ENCODE results near the gene BRD3OS.
A peak's percentile ranks its signal among the peaks of the same experiment; 100 is the strongest.
"Not testable (repeated sequence)": the region's sequence is repeated elsewhere in the genome, so short reads cannot be mapped to it uniquely, and the experiment has no call there.

Gene BRD3OS

GRCh38 chr9:133988771-133989170 is 36.5 kb upstream of the BRD3OS start:
- not testable (repeated sequence) for DNase-seq (ENCODE audit: low read depth)

DNA sequence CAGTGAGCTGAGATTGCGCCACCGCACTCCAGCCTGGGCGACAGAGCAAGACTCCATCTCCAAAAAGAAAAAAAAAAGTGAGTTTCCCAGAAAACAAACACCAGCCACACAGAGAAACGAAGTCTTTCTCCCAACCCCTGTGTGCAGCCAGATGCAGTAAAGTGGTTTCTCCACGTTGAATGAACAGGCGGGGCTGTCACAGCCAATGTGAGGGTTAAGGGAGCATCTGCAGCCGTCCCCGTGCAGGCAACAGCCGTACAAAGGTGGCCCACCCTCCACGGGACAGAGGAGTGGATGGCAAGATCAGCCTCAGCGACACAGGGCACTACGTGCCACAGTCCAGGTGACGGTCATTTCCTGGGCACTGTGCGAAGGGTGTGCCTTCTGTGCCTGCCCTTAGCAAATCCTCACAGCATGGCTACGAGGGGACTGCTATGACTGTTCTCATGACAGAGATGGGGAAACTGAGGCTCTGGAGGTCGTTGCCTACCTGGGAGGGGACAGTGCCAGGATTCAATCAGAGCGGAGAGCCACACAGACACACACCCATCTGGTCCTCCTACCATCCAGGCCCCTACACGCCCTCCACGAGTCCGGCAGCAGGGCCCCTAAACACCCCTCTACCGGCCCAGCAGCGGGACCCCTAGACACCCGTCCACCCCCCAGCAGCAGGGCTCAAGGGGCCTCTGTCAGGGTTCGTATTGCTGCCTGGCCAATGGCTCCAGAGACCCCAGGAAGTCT is 35.5 kb upstream of the BRD3OS start:
- DNase-seq (ENCODE audit: low read depth) = no peak

- DNase-seq (ENCODE audit: low read depth) = no peak
Measured at GRCh38 chr9:133990366-133991213, 34.7 kb upstream of the BRD3OS start.

GRCh38 chr9:133991214-133991921 is 33.9 kb upstream of the BRD3OS start:
- no peak for DNase-seq (ENCODE audit: low read depth)

DNA sequence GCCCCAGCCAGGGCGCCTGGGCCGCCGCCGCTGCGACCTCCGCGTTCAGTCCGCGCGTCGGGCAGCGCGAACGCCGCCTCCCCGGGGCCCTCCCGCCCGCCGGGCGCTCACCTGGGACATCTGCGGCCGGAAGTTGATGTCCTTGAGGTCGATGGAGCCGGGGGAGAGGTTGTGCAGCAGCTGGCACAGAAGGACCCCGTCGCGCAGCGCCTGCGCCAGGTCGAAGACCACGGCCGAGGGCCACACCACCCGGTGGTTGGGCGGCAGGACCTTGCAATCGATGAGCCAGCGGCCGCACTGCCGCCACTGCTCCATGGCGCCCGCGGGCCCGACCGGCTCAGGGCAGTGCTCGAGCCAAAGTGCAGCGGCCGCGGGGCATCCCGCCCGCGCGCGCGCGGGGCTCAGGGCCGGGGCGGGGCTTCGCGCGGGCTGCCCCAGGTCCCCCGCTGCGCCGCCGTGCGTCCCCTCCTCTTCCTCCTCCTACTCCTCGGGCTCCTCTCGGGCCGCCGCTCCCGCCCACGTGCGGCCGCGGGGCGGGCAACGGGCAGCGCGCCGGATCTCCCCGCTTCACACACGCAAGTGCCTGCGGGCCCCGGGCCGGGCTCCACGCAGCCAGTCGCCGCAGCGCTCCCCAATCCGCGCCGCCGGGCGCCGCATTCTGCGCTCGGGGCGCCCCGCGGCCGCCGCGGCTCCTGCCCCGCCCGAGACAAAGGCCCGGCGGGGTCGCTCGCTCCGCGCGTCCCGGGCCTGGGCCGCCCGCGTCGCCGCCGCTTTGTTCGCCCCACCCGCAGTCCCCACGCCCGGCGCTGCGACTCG is 33.1 kb upstream of the BRD3OS start, which contains the start of gene VAV2:
TSS of gene VAV2 (minus strand) at position 361 of the 816 bp plus-strand sequence. CDS start at position 315, 46 bp downstream.
- DNase-seq (ENCODE audit: low read depth) = peak; percentile 29

GRCh38 chr9:133992780-133993634 is 32.3 kb upstream of the BRD3OS start:
- peak; percentile 61 for DNase-seq (ENCODE audit: low read depth)

DNA sequence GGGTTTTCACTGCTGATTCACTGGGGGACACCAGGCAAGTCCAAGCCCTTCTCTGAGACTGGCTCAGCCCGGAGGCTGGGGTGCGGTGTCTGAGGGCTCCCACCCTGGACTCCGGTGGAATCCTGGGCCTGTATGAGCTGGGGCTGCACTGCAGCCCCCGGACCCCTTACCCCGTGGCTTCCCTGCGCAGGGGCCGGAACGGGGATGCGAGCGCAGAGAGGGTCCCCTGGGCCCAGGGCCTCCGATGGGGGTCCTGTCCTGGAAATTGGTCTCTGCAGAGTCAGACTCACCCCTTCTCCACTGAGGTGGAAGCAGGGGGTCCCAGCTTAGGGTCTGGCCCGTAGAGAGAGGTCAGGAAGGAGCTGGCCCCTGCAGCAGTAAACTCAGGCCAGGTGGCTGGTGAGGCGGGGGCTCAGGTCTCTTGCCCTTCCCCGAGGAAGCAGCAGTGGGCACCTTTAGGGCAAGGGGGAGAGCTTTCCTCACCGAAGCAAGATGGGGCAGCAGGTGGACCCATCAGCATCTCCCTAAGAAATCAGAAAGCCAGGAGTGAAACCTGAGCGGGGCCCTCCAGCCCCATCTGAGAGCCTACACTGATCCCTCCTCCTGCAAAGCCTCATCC is 31.5 kb upstream of the BRD3OS start:
- no peak for DNase-seq (ENCODE audit: low read depth)

DNA sequence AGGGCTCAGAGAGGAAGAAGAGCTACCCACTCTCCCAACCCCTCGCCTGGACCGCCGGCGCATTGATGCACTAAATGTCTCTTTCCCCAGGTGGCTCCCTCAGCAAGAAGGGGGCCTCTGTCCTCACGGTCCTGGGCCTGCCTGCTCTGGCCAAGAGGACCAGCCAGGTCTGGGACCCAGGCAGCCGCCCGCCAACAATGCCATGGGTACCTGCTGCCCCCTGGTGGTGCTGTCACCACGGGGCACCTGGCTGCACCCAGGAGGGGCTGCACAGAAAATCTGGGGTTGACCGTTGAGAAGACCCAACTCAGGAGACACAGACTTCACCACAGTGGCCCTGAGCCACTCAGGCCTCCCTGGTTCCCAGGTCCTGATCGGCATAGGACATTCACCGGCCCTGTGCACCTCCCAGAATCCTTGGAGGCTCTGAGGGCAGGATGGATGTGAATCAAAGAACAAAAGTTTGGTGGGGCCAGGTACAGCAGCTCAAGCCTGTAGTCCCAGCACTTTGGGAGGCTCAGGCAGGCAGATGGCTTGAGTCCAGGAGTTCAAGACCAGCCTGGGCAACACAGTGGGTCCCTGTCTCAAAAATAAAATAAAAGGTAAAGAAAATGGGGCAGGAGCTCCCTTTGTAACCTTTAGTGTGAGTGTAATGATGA is 30.8 kb upstream of the BRD3OS start:
- peak; percentile 63 for DNase-seq (ENCODE audit: low read depth)

DNA sequence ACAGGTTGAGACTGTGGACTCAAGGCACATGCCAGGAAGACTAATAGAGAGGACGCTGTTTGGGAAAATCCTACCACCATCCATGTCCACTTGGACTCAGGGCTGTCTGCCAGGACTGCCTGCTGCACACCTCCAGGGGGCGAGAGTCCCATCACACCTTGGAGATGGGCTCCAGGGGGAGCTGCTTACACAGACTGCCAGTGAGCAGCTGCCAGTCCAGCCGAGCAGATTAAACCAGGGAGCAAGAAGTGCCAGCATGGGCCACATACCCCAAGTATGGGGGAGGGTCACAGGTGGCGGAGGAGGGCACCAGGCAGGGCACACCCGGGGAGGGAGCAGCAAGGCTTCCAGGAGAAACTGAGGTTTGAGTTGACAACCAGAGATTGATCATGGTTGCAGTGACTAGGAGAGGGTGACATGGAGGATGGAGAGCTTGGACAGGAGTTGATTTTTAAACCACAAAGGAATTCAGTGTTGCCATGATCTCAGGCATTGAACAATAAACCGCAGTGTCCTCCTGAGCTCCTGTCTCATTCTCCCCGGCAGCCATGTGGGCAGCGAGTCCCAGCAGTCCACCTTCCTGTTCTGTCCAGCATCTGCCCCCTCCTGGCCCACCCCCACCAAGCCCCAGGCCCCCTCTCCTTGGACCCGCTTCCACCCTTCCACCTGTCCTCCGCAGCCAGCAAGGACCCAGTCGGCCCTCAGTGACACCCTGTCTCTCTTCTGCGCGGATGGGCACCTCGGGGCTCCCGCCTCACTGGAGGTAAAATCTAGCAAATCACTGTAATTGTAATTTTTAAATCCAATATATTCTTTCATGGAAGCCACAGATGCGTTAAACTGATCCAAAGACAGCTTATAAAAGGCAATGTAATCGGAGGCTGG is 30.0 kb upstream of the BRD3OS start:
- DNase-seq (ENCODE audit: low read depth) = no peak

DNA sequence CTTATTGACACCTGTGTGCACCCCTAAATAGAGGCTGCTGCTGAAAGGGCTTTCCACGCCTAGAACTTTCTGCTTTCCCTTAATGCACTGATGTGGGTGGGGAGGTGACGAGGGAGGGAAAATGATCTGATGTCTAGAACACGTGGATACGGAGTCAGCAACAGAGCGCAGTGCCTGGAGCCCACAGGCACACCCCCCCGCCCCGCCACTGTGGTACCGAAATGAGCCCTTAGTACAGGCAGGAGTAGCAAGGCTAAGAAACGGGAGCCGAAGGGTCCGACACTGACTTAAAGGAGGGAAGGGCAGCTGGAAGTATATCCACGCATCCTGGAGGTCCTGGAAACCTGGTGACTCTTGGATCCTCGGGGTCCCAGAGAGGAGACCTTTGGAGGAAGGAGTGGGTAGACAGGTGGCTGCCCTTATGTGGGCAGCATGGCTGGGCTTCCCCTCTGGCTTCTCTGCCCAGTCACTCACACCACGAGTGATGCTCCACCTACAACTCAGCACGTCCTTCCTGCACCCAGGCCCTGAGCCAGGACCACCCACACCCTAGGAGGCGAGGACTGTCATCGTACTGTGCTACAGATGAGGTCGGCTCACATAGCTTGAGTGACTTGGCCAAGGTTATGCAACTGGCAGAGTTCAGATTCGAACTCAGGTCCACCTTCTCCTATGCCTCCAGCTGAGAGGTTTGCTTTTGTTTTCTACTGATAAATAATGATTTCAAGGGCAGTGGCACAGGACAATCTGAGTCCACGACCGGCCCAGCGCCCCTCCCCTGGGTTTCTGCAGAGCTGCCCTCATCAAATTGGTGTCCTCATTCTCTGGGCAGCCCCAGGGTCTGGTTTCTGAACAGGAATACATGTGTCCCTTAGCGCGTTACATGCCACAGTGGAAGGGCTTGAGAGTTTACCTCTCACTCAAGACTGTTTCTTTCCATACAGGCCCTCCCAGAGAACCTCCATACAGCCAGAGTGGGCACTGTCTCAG is 28.5 kb upstream of the BRD3OS start:
- no peak for DNase-seq (ENCODE audit: low read depth)

DNA sequence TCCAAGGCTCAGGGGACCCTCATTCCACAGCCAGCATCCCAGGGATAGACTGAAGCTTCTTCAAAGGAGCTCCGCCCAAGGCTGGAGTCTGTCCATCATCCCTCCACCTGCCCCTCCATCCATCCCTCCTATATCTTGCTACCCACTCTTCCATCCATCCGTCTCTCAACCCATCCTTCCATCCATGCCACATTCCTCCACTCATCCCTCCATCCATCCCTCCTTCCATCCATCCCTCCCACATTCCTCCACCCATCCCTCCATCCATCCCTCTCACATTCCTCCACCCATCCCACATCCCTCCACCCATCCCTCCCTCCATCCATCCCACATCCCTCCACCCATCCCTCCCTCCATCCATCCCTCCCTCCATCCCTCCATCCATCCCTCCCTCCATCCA is 27.7 kb upstream of the BRD3OS start:
- no peak for DNase-seq (ENCODE audit: low read depth)

- DNase-seq (ENCODE audit: low read depth) = no peak
Measured at GRCh38 chr9:133998915-133999595, 26.2 kb upstream of the BRD3OS start.

GRCh38 chr9:133999851-134000265 is 25.4 kb upstream of the BRD3OS start:
- DNase-seq (ENCODE audit: low read depth) = no peak

GRCh38 chr9:134002796-134003195 is 22.5 kb upstream of the BRD3OS start:
- DNase-seq (ENCODE audit: low read depth) = no peak

DNA sequence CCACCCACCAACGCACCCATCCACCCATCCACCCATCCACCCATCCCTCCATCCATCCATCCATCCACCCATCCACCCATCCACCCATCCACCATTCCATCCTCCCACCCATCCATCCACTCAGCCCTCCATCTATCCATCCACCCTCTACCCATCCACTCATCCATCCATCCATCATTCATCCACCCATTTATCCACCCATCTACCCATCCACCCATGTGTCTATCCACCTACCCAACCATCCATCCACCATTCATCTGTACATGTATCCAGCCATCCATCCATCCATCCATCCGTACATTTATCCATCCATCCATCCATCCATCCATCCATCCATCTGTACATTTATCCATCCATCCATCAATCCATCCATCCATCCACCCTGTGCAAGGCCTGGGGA is 22.0 kb upstream of the BRD3OS start:
- no peak for DNase-seq (ENCODE audit: low read depth)

DNA sequence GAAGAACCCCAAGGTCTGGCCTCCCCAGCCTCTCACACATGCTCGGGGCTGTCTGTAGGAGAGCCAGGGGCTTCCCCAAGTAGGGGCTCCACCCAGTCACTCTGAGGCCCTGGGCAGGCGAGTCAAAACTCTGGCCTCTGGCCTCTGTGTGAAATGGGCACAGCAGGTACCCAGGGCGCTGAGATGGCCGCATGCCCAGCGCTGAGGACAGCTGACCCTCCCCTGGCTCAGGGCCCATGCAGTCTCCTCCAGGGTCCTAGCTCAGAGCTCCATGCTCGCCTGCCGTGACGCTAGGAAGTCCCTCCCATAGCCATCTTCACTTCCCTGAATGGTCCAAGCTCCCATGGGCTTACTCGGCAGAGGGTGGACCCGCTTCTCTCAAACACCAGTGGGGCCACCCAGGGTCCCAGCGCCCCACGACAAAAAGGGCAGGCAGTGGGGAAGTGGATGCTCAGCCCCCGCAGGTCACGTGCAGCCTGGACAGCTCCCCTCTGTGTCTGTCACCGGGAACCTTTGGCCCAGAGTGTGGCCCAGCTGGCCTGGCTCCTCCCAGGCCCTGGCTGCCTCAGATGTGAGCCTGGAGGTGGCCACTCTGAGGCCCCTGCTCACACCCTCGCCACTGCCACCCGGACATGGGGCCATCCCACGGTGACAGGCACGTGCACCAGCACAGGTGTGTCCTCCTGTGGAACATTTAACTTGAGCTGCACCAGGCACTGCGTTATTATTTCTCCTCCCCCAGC is 21.0 kb upstream of the BRD3OS start:
- no peak for DNase-seq (ENCODE audit: low read depth)

All from stimulated activated CD4-positive, alpha-beta T cell treated with anti-CD3 and anti-CD28 coated beads, Interleukin-2, amount 100 ng/mL, for 4 hours (primary cell).